GM18511 (cell line): ENCODE data around the gene RING1.

ENCODE experiments used
- ATAC-seq: cut with Tn5 transposase; IDR thresholded peaks from one replicate; pipeline ENCODE4 v1.9.1; 2021; ENCODE audit warnings: mild to moderate bottlenecking, moderate library complexity; ENCODE audit not compliant: unreplicated experiment

The RING1 gene

DNA sequence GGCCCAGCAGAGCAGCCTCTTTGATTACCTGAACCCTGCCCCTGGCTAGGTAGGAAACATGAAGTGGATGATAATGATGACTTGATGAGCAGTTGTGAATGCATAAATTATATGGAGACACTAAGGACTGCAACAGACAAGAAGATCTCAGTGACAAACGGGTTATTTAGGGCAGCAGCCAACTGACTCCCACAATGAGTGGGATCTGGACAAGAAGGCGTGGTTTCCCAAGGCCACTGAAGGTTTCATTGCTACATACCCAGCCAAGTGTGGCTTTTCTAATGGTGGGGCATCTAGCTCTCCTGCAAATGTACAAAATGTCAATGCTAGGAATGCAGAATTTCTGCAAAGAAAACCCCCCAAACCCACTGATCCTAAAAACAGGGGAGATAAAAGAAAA lies 29.4 kb downstream of the RING1 start:
- ATAC-seq: no peak

DNA sequence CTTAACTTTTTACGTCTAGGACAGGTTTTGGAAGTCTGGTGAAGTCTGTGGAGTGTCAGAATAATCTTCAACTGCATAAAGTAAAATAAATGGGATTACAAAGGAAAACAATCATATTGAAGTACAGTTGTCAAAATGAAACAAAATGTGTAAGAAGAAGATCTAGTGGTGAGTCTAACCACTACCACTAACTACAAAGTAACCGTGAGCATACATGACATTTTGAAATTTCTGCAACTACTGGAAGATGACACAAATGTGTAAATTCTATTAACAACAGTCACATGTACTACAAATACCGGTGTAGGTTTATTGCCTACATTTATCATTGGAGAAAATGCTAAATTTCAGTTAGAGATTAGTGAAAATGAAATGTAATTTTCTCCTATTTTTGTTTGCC lies 33.7 kb downstream of the RING1 start:
- no peak for ATAC-seq

DNA sequence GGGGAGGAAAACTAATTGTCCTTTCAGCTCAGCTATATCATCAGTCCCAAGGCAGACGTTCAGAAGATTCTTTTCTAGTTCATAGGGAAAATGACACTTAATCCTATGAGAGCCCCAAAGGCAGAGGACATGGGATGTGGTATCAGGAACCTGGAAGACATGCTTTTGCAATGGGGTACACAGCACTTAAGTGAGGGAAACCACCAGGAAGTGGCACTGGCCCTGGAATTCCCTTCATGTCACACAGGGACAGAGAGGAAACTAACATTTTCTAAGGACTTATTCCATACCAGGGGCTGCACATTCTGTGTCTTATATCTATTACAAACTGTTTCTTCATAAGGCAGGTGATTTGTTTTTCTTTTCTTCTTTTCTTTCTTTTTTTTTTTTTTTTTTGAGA lies 35.2 kb downstream of the RING1 start:
- ATAC-seq: no peak

DNA sequence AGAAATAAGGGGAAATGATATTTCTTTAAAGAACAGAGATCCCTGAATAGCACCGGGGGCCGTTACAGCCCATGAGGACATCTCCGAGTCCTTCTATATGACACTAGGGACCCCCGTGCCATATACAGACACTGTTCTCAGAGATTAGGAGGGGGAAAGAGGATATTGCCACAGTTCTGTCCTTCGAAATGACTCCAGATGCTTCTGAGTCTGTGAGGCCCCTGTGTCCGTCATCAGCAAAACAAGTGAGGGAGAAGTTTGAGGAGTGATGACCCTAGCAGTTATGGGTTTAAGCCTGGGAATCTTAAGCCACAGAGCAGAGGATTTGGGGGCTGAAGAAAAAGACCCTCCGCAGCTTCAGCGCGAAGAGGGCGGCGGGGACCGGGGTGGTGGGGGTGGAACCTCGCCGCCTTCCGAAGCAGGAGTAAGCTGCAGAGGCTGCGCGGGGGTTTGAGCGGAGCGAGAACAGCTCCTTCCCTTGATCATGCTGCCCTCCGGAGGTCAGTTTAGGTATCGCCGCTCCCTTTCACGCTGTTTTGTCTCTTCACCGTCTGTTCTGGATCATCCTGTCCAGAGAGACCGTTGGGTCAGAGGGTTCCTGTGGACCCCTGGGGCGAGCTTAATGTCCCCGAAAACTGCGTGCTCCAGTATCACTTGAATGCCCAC lies 39.8 kb downstream of the RING1 start:
- ATAC-seq: peak; percentile 43

DNA sequence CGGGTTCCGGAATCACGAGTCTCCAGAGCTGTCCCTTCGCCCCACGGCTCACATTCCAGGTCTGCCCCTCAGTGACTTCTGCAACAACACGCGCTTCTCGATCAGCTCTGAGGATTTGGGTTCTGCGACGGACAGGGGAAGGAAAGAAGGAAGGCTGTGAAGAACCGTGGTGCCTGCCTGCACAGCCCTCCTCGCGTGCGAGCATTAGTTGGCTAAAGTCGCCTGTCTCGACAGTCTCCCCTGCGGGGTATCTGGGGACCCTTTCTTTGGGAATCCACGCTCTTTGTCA lies 40.3 kb downstream of the RING1 start:
- ATAC-seq: peak; percentile 14

DNA sequence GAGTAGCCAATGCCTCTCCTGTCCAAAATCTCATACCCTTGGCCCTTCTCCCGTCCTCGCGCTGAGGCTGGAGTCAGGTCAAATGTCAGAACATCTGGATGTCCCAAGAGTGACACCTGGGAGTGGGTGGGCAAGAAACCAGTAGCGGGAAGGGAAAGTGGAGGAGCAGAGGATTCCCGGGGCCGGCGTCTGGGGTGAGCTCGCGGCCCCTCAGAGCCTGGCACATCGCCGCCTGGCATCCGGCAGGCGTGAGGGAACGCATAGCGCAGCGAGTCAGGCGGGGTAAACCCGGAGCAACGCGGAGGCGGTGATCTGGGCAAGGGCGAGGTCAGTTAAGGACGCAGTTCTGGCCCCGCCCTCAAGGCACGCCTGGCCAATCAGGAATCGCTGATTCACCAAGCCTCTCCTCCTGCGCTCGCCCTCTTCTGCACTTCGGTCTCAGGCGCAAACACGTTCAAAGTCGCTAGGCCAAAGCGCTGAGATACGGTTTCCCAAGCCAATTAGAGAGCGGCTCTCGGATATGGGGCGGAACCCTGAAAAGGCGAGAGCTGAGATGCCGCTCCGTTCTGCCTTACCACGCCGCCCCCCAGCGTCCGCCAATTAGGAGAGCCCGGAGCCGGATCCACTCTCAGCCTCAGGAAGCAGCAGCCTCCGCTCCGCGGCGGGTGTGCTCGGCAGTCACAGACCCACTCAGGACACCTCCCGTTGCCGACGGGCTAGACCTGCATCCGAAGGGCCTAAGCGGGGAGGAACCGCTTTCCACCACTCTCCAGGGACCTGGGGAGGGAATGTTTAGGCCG lies 40.8 kb downstream of the RING1 start:
- ATAC-seq: peak; percentile 90

DNA sequence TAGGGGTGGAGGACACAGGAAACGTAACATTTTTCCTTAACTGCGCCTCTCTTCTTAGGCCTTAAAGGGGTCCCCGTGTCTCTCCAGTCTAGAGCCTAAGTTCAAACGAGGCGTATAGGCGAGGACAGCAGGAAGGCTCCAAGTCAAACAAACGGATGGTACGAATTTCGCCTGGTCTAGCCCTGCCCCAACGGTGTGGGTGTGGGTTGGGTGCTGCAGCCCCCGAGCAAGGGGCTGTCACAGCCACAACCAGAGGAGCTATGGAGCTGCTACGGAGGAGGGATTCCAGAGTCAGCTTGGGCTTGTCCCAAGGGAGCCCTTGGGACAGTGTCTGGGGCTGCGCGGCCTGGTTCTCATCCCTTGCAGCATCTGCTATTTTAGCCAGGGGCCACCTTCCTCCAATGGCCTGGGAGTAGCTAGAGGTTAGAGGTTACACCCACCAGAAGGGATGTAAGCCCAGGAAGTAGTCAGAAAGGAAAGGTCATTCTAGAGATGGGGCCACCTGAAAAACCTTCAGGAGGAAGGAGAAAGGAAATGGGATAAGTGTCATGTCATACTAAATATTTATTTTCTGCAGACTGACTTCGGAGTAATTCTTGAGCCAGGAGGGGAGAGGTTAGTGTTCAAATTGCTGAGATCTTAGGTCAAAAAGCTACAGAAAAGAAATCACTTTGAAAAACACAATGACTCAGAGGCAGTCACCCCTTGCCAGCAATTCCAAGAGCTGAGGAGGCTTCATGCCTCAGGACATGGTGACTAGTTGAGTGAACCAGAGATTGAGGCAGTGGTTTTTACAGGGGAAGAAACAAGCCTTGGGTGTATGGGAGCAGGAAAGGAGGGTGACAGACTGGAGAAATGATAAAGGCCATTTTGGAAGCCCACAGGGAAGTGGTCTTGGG lies 41.7 kb downstream of the RING1 start:
- no peak for ATAC-seq

DNA sequence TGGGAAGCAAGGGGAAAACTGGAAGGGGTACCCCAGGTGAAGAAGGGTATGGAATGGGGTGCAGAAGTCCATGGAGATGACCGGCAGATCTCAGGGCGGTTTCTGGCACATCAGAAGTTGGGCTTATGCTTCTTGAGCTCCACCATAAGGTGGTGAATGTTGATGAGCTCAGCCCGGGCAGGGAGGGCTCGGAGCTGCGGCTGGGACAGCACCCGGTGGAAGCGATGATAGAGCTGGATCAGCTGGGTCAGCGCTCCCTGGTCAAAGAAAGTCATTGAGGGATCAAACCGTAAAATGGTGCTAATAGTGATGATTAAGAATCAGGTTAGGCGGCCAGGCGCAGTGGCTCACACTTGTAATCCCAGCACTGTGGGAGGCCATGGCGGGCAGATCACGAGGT lies 42.4 kb downstream of the RING1 start:
- no peak for ATAC-seq

DNA sequence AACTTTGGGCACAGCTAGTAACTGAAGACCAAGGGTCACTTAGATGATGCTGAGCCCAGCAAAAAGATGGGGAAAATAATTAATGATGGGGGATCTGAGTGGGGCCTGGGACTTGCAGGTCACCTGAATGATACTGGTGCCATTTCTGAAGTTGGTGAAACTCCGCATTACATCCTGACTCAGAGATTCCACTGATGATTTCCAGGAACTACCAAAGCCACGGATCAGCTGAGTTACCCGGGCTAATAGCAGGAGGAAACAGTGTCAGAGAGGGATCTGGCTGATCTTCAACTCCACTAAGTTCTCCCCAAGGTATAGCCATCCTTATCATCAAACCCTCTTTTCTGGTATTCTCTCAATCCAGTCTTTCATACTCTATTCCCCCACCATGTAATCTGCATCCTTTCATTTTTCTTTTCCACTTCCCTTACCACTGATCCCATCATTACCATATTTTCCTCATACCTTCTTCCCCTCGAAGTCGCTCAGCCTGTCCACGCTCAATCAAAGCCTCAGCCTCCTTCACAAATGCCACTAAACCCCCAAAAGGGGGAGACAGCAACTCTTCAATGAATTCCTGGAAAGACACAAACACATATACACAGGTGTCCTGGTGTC lies 43.2 kb downstream of the RING1 start:
- ATAC-seq: no peak

DNA sequence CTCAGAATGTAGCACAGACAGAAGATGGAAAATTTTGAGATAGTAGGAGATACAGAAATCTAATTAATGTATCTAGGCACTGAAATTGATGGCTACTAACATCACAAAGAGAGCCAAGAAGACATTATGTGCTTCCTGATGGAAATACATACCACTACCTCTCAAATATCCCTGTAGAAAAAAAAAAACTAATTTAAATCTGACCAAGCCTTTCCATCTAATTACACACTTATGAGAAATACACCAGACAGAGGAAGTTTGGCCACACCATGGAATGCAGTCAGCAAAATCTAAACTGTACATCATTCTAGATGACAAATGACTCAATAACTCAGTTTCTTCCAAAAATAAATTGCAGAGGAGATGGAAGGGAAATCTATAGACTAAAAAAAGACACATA lies 44.5 kb downstream of the RING1 start:
- ATAC-seq: no peak

DNA sequence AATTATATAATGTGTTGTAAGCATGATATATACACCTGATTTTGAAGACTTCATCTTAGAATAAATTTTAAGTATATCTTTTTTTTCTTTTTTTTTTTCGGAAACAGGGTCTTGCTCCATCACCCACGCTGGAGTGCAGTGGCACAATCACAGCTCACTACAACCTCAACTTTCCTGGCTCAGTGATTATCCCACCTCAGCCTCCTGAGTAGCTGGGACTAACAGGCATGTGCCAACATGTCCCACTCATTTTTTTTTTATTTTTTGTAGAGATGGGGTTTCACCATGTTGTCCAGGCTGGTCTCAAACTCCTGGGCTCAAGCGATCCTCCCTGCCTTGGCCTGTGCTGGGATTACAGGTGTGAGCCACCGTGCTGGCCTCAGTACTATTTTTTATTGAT lies 46.3 kb downstream of the RING1 start:
- no peak for ATAC-seq

DNA sequence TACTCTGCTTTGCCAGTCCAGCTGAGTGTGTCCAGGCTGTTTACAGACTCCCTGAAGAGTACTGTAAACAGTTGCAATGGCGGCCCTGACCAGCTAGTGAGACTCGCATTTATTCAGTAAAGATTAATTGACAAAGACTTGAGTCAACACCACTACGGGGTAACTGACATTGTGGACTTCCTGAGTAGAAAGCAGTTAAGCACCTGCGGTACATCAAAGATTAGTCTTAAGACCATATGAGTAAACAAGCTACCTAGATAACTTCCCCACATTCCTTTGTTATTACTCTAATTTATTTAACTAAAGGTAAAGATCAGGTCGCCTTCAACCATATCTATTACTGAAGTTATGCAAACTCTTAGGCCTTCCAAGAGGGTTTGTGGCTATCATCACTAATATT lies 50.7 kb downstream of the RING1 start:
- ATAC-seq: no peak
